HG03103 (cell line): Measurements from ENCODE around the gene TRNAU1AP.
"Not testable (repeated sequence)": the region's sequence is repeated elsewhere in the genome, so short reads cannot be mapped to it uniquely, and the experiment has no call there.

ENCODE experiments used
- ATAC-seq: cut with Tn5 transposase; IDR thresholded peaks from one replicate; pipeline ENCODE4 v1.9.1; 2021; ENCODE audit warnings: low read depth; ENCODE audit not compliant: unreplicated experiment

The TRNAU1AP gene

GRCh38 chr1:28577052-28577678, 24.3 kb downstream of the TRNAU1AP start:
- ATAC-seq, result no peak

- ATAC-seq, result no peak
Measured at GRCh38 chr1:28577738-28578536, 25.1 kb downstream of the TRNAU1AP start.

GRCh38 chr1:28578696-28579218, 25.9 kb downstream of the TRNAU1AP start:
- ATAC-seq, result no peak

- no peak for ATAC-seq
Measured at GRCh38 chr1:28579401-28579800, 26.5 kb downstream of the TRNAU1AP start.

- no peak for ATAC-seq
Measured at GRCh38 chr1:28580722-28581530, 28.0 kb downstream of the TRNAU1AP start.

- peak; percentile 64 for ATAC-seq
Measured at GRCh38 chr1:28581531-28582247, 28.8 kb downstream of the TRNAU1AP start.

- no peak for ATAC-seq
Measured at GRCh38 chr1:28582248-28582615, 29.3 kb downstream of the TRNAU1AP start.

- ATAC-seq, result not testable (repeated sequence)
Measured at GRCh38 chr1:28586585-28587391, 33.9 kb downstream of the TRNAU1AP start.

- no peak for ATAC-seq
Measured at GRCh38 chr1:28591708-28592320, 38.9 kb downstream of the TRNAU1AP start, which contains the start of gene RAB42. TSS of gene RAB42 (plus strand) at chr1:28592265. CDS start at chr1:28592512, 247 bp downstream.

- no peak for ATAC-seq
Measured at GRCh38 chr1:28592321-28593071, 39.6 kb downstream of the TRNAU1AP start.

GRCh38 chr1:28593988-28594356, 41.1 kb downstream of the TRNAU1AP start:
- not testable (repeated sequence) for ATAC-seq

- ATAC-seq, result not testable (repeated sequence)
Measured at GRCh38 chr1:28594686-28595411, 42.0 kb downstream of the TRNAU1AP start.

GRCh38 chr1:28595412-28596191, 42.7 kb downstream of the TRNAU1AP start:
- ATAC-seq, result no peak

- not testable (repeated sequence) for ATAC-seq
Measured at GRCh38 chr1:28596276-28596675, 43.4 kb downstream of the TRNAU1AP start.

- ATAC-seq, result no peak
Measured at GRCh38 chr1:28601696-28602095, 48.8 kb downstream of the TRNAU1AP start.

- no peak for ATAC-seq
Measured at GRCh38 chr1:28602536-28603439, 49.9 kb downstream of the TRNAU1AP start.
